Aorta (tissue), 5 donors: Measurements from ENCODE around the gene AXIN1. TPM values are rescaled to one million over a fixed set of nuclear protein-coding genes. Genes with fewer than 3 reads are reported as not detected.

ENCODE experiments used
- ATAC-seq: fragments of 200-7000 bp; cut with Tn5 transposase; one replicate; pipeline ENCODE4 v1.9.1; 2022; ENCODE audit warnings: moderate library complexity; ENCODE audit not compliant: low FRiP score
- DNase-seq, 2 donors: peaks; one replicate each; pipeline ENCODE4 v3.0.0-alpha.2; 2020
- H3K27ac ChIP-seq, 2 donors: one replicate each; pipeline ENCODE4 v1.5.1; 2013; ENCODE audit warnings: low read length in 2 of 2, mild to moderate bottlenecking in 2 of 2, moderate library complexity in 2 of 2, control low read depth in 1 of 2, inconsistent platforms in 1 of 2, low read depth in 1 of 2
- H3K27me3 ChIP-seq, 2 donors: one replicate each; pipeline ENCODE4 v1.6.1; 2013; ENCODE audit warnings: control low read depth in 1 of 2, low read length in 1 of 2, mild to moderate bottlenecking in 1 of 2, moderate library complexity in 1 of 2; ENCODE audit not compliant: insufficient read depth in 2 of 2, control insufficient read depth in 1 of 2
- H3K36me3 ChIP-seq, 2 donors: one replicate each; pipeline ENCODE4 v1.6.1; 2013; ENCODE audit warnings: control low read depth in 1 of 2, low read length in 1 of 2, mild to moderate bottlenecking in 1 of 2; ENCODE audit not compliant: insufficient read depth in 2 of 2, control insufficient read depth in 1 of 2
- H3K4me1 ChIP-seq, 2 donors: one replicate each; pipeline ENCODE4 v1.6.1; 2013; ENCODE audit warnings: low read length in 2 of 2, control low read depth in 1 of 2, mild to moderate bottlenecking in 1 of 2, moderate library complexity in 1 of 2; ENCODE audit not compliant: insufficient read depth in 2 of 2, control insufficient read depth in 1 of 2
- H3K4me3 ChIP-seq, 2 donors: one replicate each; pipeline ENCODE4 v1.5.1; 2013; ENCODE audit warnings: low read length in 2 of 2, control low read depth in 1 of 2, mild to moderate bottlenecking in 1 of 2
- H3K9me3 ChIP-seq: one replicate; pipeline ENCODE4 v1.6.1; 2013; ENCODE audit warnings: mild to moderate bottlenecking, low read length; ENCODE audit not compliant: control insufficient read depth
- WGBS, 2 donors: extraction: QIAGEN DNeasy Blood & Tissue Kit; methylation state at CpG; one replicate each; pipeline ENCODE4 v1.1.7; 2013; 5-methylcytosine and 5-hydroxymethylcytosine counted together
- intact Hi-C, 2 donors: fragments of 100-400 bp; cut with DNase I; formaldehyde crosslinking; loops; one replicate each; pipeline versions ENCODE4 v1.14.2 to v1.15.0; 2022
- polyA plus RNA-seq, 2 donors: library from polyadenylated mRNA; stranded (reverse); fragments of 200-250 nt; gene quantifications; one replicate each; pipeline ENCODE4 v1.2.3, GENCODE V29; 2013
- total RNA-seq, 2 donors: library from RNA; stranded (reverse); fragmentation: NEBNext Ultra II Directional; extraction: Animal tissue kit (Norgen Biotek cat#: 25700); gene quantifications; one replicate each; pipeline ENCODE4 v1.2.1, GENCODE V29; 2021
- donor health status: healthy with polysubstance abuse.
- donor health status: Bipolar disorder and iron deficiency.
- donor health status: DM: no; HTN: no; CAD: no.
- donor health status: DM: no; HTN: no; CAD: no.
- donor health status: DM: yes; HTN: yes; CAD: no.

Gene AXIN1
- total and polyA plus RNA-seq, 4 donors, result 9.1 to 19.8 (median 15.6) TPM

DNA sequence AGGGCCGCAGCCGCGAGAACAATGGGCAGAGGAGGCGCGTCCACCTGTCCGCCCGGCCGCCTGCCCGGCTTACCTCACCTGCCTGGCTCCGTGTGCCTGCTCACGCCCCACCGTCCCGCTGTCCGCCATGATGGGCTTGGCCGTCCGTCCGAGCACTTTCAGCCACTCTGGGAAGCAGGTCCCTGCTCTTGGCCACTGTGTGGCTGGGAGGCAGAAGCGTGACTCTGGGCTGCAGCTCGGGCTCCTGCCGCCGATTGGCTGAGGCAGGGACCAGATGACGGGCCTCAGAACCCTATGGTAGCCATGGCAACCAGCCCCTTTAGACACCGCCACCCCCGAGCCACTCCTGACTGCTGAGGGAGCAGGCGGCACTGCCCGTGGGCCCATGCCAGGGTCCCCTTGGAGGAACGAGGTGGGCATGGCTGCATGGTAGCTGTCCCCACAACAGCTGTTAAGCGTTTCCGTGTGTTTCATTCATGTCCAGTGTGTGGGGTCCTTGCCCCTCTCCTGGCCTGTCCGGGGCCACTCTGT, 8.9 kb upstream of the AXIN1 start:
- DNase-seq (no peak), ATAC-seq (no peak)
- no peaks in the 10 kb centered on the region for H3K4me1 ChIP-seq
- H3K27ac ChIP-seq, result no peak overlapping the region
- H3K4me3 ChIP-seq, result no peak overlapping the region
- H3K36me3 ChIP-seq, result no peaks in the 10 kb centered on the region
- intact Hi-C loops, result loop anchor here (5.0 kb wide), 1 partner anchor 254 kb away; no protein-coding TSS in a partner anchor
- H3K27me3 ChIP-seq, result no peaks in the 10 kb centered on the region
- H3K9me3 ChIP-seq, result no peaks in the 10 kb centered on the region
- 83 to 84% methylated on average over 30 of the region's 30 CpGs for WGBS, 2 donors

DNA sequence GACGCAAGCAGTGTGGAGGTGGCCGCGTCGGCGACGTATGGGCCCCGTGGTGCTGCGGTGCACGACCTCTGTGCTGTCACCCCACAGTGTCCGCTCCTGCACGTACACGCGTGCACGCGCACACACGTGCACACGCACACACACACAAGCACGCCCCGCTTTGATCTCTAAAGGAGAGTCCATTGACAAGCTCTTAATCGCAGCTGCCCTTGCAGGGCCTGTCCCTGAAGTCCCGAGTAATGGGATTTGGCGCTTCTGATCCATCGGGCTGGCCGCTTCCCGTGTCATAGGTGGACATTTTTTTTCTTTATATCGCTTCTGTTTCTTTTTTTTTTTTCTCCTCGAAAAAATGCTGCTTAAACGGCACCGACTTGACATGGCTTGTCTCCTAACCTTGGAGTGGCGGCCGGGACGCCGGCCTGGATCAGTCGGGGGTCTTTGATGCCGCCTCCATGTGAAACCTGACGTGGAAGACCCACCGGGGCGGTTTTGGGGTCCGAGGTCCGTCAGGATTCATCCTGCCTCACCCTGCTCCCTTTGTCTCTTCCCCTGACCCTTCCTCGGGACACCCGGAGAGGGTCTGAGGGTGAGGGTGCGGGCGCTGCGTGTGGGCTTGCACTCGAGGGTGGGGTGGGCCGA, 8.3 kb upstream of the AXIN1 start:
- WGBS, 2 donors, result 93% methylated on average over 47 of the region's 47 CpGs
- no peak for ATAC-seq
- no peak for DNase-seq
- Histone ChIP-seq H3K27ac (no peak overlapping the region), H3K36me3 (no peaks in the 10 kb centered on the region), H3K9me3 (no peaks in the 10 kb centered on the region), H3K4me3 (no peak overlapping the region), H3K27me3 (no peaks in the 10 kb centered on the region), H3K4me1 (no peaks in the 10 kb centered on the region)
- intact Hi-C loops, result loop anchor here (5.0 kb wide), 1 partner anchor 254 kb away; no protein-coding TSS in a partner anchor

DNA sequence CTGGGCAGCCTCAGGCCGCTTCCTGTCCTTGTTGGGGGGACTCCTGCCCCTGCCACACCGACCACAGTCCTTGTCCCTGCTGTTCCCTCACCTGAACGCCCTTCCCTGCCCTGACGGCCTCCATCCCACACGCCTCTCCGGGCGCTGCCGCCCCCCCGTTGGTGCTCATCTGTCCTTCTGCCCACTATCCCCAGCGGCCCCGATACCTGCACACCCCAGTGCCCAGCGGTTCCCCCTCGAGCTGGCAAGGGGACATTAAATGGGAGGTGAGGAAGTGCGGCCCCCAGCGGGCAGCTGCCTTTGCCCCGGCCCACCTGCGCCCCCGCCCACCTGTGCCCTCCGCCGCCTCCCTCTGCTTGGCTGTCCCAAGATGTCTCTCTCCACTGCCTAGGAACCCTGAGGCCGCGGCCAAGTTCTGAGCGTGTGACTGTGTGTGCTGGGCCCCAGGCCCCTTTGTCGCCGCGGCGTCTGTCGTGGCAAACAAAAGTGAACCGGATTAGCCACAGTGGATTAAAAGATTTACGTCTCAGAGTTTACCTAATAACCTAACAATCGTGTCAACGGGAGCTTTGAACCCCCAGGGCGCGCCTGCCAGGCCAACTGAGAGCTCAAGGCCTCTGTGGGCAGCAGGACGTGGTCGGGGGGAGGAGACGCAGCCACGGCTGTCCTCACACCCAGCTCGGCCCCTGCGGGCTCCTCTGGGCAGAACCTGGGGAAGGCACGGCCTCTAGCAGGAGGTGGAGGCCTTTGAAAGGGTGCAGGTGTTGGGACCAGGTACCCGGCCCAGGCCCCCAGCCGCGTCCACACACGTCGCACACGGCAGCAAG, 7.6 kb upstream of the AXIN1 start:
- intact Hi-C loops, result loop anchor here (5.0 kb wide), 1 partner anchor 253 kb away; no protein-coding TSS in a partner anchor
- ATAC-seq (no peak), DNase-seq (peak in 1 of 2 donors; percentile 74)
- Histone ChIP-seq H3K9me3 (no peaks in the 10 kb centered on the region), H3K4me1 (no peaks in the 10 kb centered on the region), H3K27ac (no peak overlapping the region), H3K27me3 (no peaks in the 10 kb centered on the region), H3K36me3 (no peaks in the 10 kb centered on the region), H3K4me3 (no peak overlapping the region)
- 94 to 96% methylated on average over 47 of the region's 47 CpGs for WGBS, 2 donors

DNA sequence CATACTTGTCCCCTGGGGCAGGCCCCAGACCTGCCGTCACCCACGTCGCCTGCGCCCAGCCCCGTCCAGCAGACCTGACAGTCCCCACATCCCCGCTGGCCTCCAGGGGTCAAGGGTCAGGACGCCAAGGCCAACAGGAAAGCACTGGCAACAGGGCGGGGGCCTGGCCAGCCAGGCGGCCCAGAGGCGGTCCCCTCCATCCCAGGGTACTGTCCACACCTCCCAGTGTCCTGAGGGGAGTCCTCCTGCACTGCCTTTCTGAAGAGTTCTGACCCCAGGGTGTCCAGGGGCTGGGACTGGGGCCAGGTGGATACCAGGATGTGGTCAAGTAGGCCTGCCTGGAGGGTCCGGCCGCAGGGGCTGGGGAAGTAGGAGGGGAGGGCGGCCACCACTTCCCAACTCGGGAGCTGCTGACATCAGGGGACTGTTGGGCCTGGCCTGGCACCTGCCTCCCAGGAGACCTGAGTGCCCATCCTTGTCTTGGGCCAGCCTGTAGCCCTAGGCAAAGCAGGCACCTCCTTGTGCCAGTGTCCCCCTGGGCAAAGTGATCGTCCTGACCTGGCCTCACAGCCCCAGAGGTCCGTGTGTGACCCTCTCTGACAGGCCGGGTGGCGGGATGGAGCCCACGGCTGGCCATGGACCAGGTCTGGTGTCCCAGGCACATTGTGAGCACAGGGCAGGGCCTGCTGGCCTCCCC, 6.7 kb upstream of the AXIN1 start:
- intact Hi-C loops, result no loop called here
- DNase-seq (peak in 1 of 2 donors; percentile 72), ATAC-seq (no peak)
- H3K4me3 ChIP-seq, result no peak overlapping the region
- no peaks in the 10 kb centered on the region for H3K36me3 ChIP-seq
- H3K9me3 ChIP-seq, result no peaks in the 10 kb centered on the region
- H3K27ac ChIP-seq, result no peak overlapping the region
- no peaks in the 10 kb centered on the region for H3K4me1 ChIP-seq
- 83 to 86% methylated on average over 19 of the region's 19 CpGs for WGBS, 2 donors
- H3K27me3 ChIP-seq, result no peaks in the 10 kb centered on the region

DNA sequence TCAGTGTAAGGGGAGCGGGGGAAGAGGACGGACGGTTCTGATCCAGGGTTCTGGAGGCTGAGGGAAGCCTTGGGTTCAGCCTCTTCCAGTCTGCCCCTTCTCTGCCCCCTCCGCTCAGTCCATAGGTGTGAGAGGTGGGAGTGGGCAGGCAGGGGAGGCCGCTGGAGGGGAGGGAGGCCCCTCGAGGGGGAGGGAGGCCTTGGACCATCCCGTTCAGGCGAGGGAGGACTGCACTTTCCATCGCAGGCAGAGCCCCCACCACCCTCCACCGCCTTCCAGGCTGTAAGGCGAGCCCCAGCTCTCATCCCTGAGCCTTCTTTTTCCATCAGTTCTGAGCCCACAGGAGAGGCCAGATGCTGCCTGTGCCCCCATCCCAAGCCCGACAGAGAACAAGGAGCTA, 4.2 kb upstream of the AXIN1 start:
- no peak for ATAC-seq
- Histone ChIP-seq H3K9me3 (no peaks in the 10 kb centered on the region), H3K27ac (no peak overlapping the region), H3K36me3 (no peaks in the 10 kb centered on the region), H3K4me1 (no peaks in the 10 kb centered on the region), H3K27me3 (no peaks in the 10 kb centered on the region), H3K4me3 (no peak overlapping the region)
- intact Hi-C loops, result no loop called here
- 65 to 68% methylated on average over 7 to 12 of the region's 12 CpGs for WGBS, 2 donors
- no peak for DNase-seq

DNA sequence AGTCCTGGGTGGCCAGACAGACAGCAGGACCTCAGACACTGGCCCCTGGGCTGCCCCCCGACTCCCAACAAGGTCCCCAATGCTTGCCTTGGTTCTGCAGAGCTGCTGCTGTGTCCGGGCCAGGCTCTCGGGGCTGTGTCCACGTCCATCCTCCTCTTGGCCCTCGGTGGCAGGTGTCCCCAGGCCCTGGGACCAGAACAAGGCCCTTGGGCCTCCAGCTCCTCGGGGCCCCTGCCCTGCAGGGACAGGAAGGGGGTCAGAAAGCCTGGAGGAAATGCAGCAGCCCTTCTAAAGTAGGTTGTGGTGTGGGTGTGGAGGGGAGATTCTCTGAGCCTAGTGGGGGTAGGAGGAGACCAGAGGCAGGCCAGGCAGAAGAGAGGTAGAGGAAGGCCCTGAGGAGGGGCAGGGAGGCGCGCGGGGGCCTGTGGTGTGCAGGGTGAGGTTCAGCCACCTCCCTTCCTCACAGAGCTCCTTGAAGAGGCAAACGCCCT, 2.5 kb upstream of the AXIN1 start:
- intact Hi-C loops, result loop anchor here in 1 of 2 donors (5.0 kb wide), 1 partner anchor 123 kb away; the partner anchor contains the start of gene FAM234A
- WGBS, 2 donors, result 90 to 96% methylated on average over 10 of the region's 10 CpGs
- no peaks in the 10 kb centered on the region for H3K27me3 ChIP-seq
- ATAC-seq (no peak), DNase-seq (no peak)
- no peaks in the 10 kb centered on the region for H3K4me1 ChIP-seq
- H3K36me3 ChIP-seq, result no peaks in the 10 kb centered on the region
- no peak overlapping the region for H3K4me3 ChIP-seq
- H3K9me3 ChIP-seq, result no peaks in the 10 kb centered on the region
- H3K27ac ChIP-seq, result no peak overlapping the region

DNA sequence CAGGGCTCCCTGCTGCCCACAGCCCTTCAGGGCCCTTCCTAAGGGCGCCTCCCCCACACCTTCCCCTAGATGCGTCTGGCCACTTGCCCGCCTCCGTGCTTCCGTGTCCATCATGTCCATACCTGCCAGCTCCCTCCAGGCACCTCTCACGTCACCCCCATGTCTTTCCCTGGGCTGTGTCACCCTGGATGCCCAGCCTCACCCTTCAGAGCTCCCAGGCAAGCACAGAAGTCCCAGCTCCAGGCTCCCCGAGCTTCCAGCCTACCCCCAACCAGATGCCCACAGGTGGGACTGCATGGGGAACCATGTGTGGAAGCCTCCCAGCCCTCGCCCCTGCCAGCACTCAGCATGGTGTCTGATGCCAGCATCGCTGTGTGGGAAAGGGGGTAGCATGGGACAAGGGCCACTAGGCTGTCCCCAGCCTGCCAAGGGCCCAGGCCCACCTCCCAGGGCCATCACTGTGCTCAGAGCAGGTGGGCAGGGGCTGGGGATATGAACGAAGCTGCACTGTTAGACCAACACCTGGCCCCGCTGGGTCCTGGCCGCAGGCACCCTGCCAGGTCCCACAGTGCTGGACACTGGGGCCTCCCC, 1.9 kb upstream of the AXIN1 start:
- H3K36me3 ChIP-seq, result no peaks in the 10 kb centered on the region
- no peaks in the 10 kb centered on the region for H3K4me1 ChIP-seq
- no peak overlapping the region for H3K4me3 ChIP-seq
- no peaks in the 10 kb centered on the region for H3K27me3 ChIP-seq
- no peaks in the 10 kb centered on the region for H3K9me3 ChIP-seq
- no peak for DNase-seq
- no peak overlapping the region for H3K27ac ChIP-seq
- 92 to 93% methylated on average over 12 of the region's 12 CpGs for WGBS, 2 donors
- no peak for ATAC-seq
- intact Hi-C loops, result loop anchor here in 1 of 2 donors (5.0 kb wide), 1 partner anchor 122 kb away; the partner anchor contains the start of gene FAM234A
